CD14-positive monocyte (primary cell): ENCODE measurements around the gene KLHDC8A. TPM values are rescaled to one million over a fixed set of nuclear protein-coding genes. Genes with fewer than 3 reads are reported as not detected.
A peak's percentile ranks its signal among the peaks of the same experiment; 100 is the strongest.

Experiments used
- DNase-seq, 3 donors: peaks; one replicate each; pipeline ENCODE4 v3.0.0-alpha.2; 2011 to 2022
- H2AFZ ChIP-seq: 2 replicates; pipeline ENCODE4 v1.6.0; 2012; ENCODE audit warnings: mild to moderate bottlenecking, low read depth, low read length, inconsistent platforms; ENCODE audit not compliant: insufficient read depth, poor library complexity, severe bottlenecking
- H3K27ac ChIP-seq, 2 donors: 1 replicate in 1 of 2; 2 replicates in 1 of 2; pipeline ENCODE4 v1.5.1; 2012 to 2013; ENCODE audit warnings: low read length in 2 of 2, control low read depth in 1 of 2, inconsistent platforms in 1 of 2, low read depth in 1 of 2, mild to moderate bottlenecking in 1 of 2
- H3K27me3 ChIP-seq, 2 donors: one replicate each; pipeline versions ENCODE4 v1.6.0 to v1.6.1; 2011 to 2013; ENCODE audit warnings: low read length in 2 of 2; ENCODE audit not compliant: control insufficient read depth in 2 of 2, insufficient read depth in 2 of 2
- H3K36me3 ChIP-seq, 2 donors: replicated peaks in 1 of 2; 1 replicate in 1 of 2; 2 replicates in 1 of 2; pipeline versions ENCODE4 v1.5.1 to v1.6.1; 2012 to 2013; ENCODE audit warnings: low read length in 2 of 2, control low read depth in 1 of 2, inconsistent platforms in 1 of 2, mild to moderate bottlenecking in 1 of 2; ENCODE audit not compliant: insufficient read depth in 2 of 2, control insufficient read depth in 1 of 2
- H3K4me1 ChIP-seq, 2 donors: 1 replicate in 1 of 2; 2 replicates in 1 of 2; pipeline versions ENCODE4 v1.5.1 to v1.6.1; 2012 to 2013; ENCODE audit warnings: low read length in 2 of 2, control low read depth in 1 of 2, inconsistent platforms in 1 of 2, mild to moderate bottlenecking in 1 of 2, moderate library complexity in 1 of 2; ENCODE audit not compliant: insufficient read depth in 2 of 2, control insufficient read depth in 1 of 2
- H3K4me2 ChIP-seq: replicated peaks from 2 replicates; pipeline ENCODE3; 2012; ENCODE audit warnings: low read length, moderate library complexity, mild to moderate bottlenecking; ENCODE audit not compliant: poor library complexity, severe bottlenecking; ENCODE audit errors: extremely low read depth
- H3K4me3 ChIP-seq, 3 experiments: fragments of 200-600 bp in 1 of 3; sonication (generic) in 1 of 3; replicated peaks in 1 of 3; 1 replicate in 2 of 3; 2 replicates in 1 of 3; pipeline ENCODE4 v1.5.1; 2011 to 2013; ENCODE audit warnings: low read length in 3 of 3, mild to moderate bottlenecking in 3 of 3, control low read depth in 2 of 3, low read depth in 2 of 3, inconsistent platforms in 1 of 3, moderate library complexity in 1 of 3
- H3K79me2 ChIP-seq: 2 replicates; pipeline ENCODE4 v1.6.0; 2012; ENCODE audit warnings: mild to moderate bottlenecking, control low read depth, inconsistent platforms, low read length, moderate library complexity; ENCODE audit not compliant: insufficient read depth
- H3K9ac ChIP-seq: 2 replicates; pipeline ENCODE4 v1.6.0; 2017; ENCODE audit warnings: low read length, mild to moderate bottlenecking; ENCODE audit not compliant: insufficient read depth, poor library complexity, severe bottlenecking
- H3K9me3 ChIP-seq, 2 donors: replicated peaks in 1 of 2; 1 replicate in 1 of 2; 2 replicates in 1 of 2; pipeline versions ENCODE4 v1.5.1 to v1.6.1; 2012 to 2013; ENCODE audit warnings: low read length in 2 of 2, control low read depth in 1 of 2; ENCODE audit not compliant: control insufficient read depth in 1 of 2, insufficient read depth in 1 of 2
- H4K20me1 ChIP-seq: 2 replicates; pipeline ENCODE4 v1.6.0; 2012; ENCODE audit warnings: mild to moderate bottlenecking, low read length, control low read depth, moderate library complexity; ENCODE audit not compliant: insufficient read depth
- H3K27ac Mint-ChIP-seq, 7 donors: one replicate each; pipeline ENCODE4 v1.8.0; 2020; ENCODE audit warnings: mild to moderate bottlenecking in 7 of 7, mixed read lengths in 7 of 7, moderate library complexity in 6 of 7, inconsistent platforms in 2 of 7
- H3K27me3 Mint-ChIP-seq, 3 donors: one replicate each; pipeline ENCODE4 v1.8.0; 2021 to 2022; ENCODE audit warnings: low read depth in 3 of 3, mild to moderate bottlenecking in 3 of 3, mixed read lengths in 3 of 3, moderate library complexity in 3 of 3, inconsistent platforms in 1 of 3
- H3K36me3 Mint-ChIP-seq, 2 donors: one replicate each; pipeline ENCODE4 v1.8.0; 2020; ENCODE audit warnings: mixed read lengths in 2 of 2, inconsistent platforms in 1 of 2, mild to moderate bottlenecking in 1 of 2
- H3K4me1 Mint-ChIP-seq: one replicate; pipeline ENCODE4 v1.8.0; 2020; ENCODE audit warnings: mild to moderate bottlenecking, mixed read lengths
- H3K4me3 Mint-ChIP-seq, 2 donors: one replicate each; pipeline ENCODE4 v1.8.0; 2020; ENCODE audit warnings: mild to moderate bottlenecking in 2 of 2, mixed read lengths in 2 of 2, moderate library complexity in 1 of 2
- H3K9me3 Mint-ChIP-seq, 7 donors: one replicate each; pipeline ENCODE4 v1.8.0; 2020 to 2022; ENCODE audit warnings: mixed read lengths in 7 of 7, mild to moderate bottlenecking in 6 of 7, moderate library complexity in 6 of 7, inconsistent platforms in 2 of 7
- CTCF ChIP-seq: fragments of 200-600 bp; IDR thresholded peaks from one replicate; pipeline ENCODE4 v1.8.0; 2022; ENCODE audit warnings: antibody characterized with exemption, mild to moderate bottlenecking
- WGBS: methylation state at CpG from one replicate; pipeline ENCODE4 v1.1.5; 2013; ENCODE audit warnings: missing lambda C conversion rate; ENCODE audit not compliant: insufficient coverage; 5-methylcytosine and 5-hydroxymethylcytosine counted together
- intact Hi-C, 2 donors: fragments of 100-400 bp; cut with micrococcal nuclease; formaldehyde crosslinking; loops; one replicate each; pipeline versions ENCODE4 v1.15.0 to v1.15.1; 2023
- polyA plus RNA-seq, 3 donors: library from polyadenylated mRNA; depleted of rRNA in 1 of 3; unstranded in 2 of 3; stranded (reverse) in 1 of 3; fragments of 300-500 nt in 2 of 3; fragments of >200 nt in 1 of 3; fragmentation: Illumina TruSeq in 2 of 3; gene quantifications; 1 replicate in 2 of 3; 2 replicates in 1 of 3; pipeline ENCODE4 v1.2.3, GENCODE V29; 2012 to 2021

KLHDC8A gene
- polyA plus RNA-seq, 3 donors: not detected

- TF ChIP-seq CTCF: no peak
- Histone ChIP-seq H3K4me1 (peaks cover 84 to 89% of the 10 kb centered on the region in 2 donors), H3K79me2 (peaks cover 91% of the 10 kb centered on the region), H3K9me3 (no peaks in the 10 kb centered on the region), H3K36me3 (peaks cover 24% of the 10 kb centered on the region in 2 donors), H3K4me3 (peak overlapping the region; percentile 19 to 65 (median 26)), H3K9ac (peak overlapping the region; percentile 64), H3K27ac (peak overlapping the region; percentile 86 to 96), H2AFZ (no peak overlapping the region), H4K20me1 (peaks cover 68% of the 10 kb centered on the region), H3K4me2 (peak overlapping the region; percentile 71), H3K27me3 (no peaks in the 10 kb centered on the region)
- Mint-ChIP-seq H3K27ac (peak overlapping the region; percentile 96 to 99 (median 98)), H3K27me3 (peaks cover 0 to 2% (median 0%) of the 10 kb centered on the region in 3 donors), H3K4me1 (peaks cover 89% of the 10 kb centered on the region), H3K36me3 (peaks cover 57 to 61% of the 10 kb centered on the region in 2 donors), H3K9me3 (peaks cover 0 to 2% (median 0%) of the 10 kb centered on the region in 7 donors), H3K4me3 (peak overlapping the region; percentile 71 to 83)
- DNase-seq: peak; percentile 74 to 78 (median 77)
- 0% methylated on average over 11 of the region's 21 CpGs for WGBS
- intact Hi-C loops: no loop called here
These were observed 43.0 kb downstream of the KLHDC8A start for GRCh38 chr1:205313563-205314308.

GRCh38 chr1:205312866-205313562 lies 43.7 kb downstream of the KLHDC8A start:
- H3K9me3 Mint-ChIP-seq: peaks cover 0 to 2% (median 0%) of the 10 kb centered on the region in 7 donors
- peaks cover 31% of the 10 kb centered on the region in 2 donors for H3K36me3 ChIP-seq
- no peak for TF ChIP-seq CTCF
- peak overlapping the region; percentile 71 to 83 for H3K4me3 Mint-ChIP-seq
- peaks cover 68% of the 10 kb centered on the region for H4K20me1 ChIP-seq
- H3K9me3 ChIP-seq: no peaks in the 10 kb centered on the region
- peak overlapping the region; percentile 71 for H3K4me2 ChIP-seq
- 100% methylated on average over 2 of the region's 10 CpGs for WGBS
- intact Hi-C loops: no loop called here
- no peak overlapping the region for H2AFZ ChIP-seq
- no peaks in the 10 kb centered on the region for H3K27me3 ChIP-seq
- H3K27ac ChIP-seq: peak overlapping the region; percentile 86 to 96
- H3K4me3 ChIP-seq: peak overlapping the region; percentile 19 to 65 (median 26)
- peaks cover 0 to 2% (median 0%) of the 10 kb centered on the region in 3 donors for H3K27me3 Mint-ChIP-seq
- peaks cover 58 to 63% of the 10 kb centered on the region in 2 donors for H3K36me3 Mint-ChIP-seq
- H3K4me1 Mint-ChIP-seq: peaks cover 81% of the 10 kb centered on the region
- H3K9ac ChIP-seq: peak overlapping the region; percentile 64
- no peak for DNase-seq
- H3K4me1 ChIP-seq: peaks cover 77 to 82% of the 10 kb centered on the region in 2 donors
- peaks cover 83% of the 10 kb centered on the region for H3K79me2 ChIP-seq
- peak overlapping the region; percentile 96 to 99 (median 98) for H3K27ac Mint-ChIP-seq
